B cell (primary cell): ENCODE data around the gene GALK1. TPM values are rescaled to one million over a fixed set of nuclear protein-coding genes. Genes with fewer than 3 reads are reported as not detected.
A peak's percentile ranks its signal among the peaks of the same experiment; 100 is the strongest.

Experiments used
- ATAC-seq: fragments of 200-7000 bp; cut with Tn5 transposase; one replicate; pipeline ENCODE4 v1.10.0; 2021; ENCODE audit warnings: low read depth, mild to moderate bottlenecking, moderate number of reproducible peaks, moderate library complexity
- CTCF ChIA-PET: fragments of 350-600 bp; sonication (Branson Sonifier 250); formaldehyde crosslinking; loops from one replicate; lab custom pipeline; 2021; ENCODE audit warnings: antibody characterized with exemption, inconsistent platforms; lab: Charles Lee
- POLR2A ChIA-PET: fragments of 350-600 bp; sonication (Branson Sonifier 250); formaldehyde crosslinking; loops from one replicate; lab custom pipeline; 2021; ENCODE audit warnings: antibody characterized with exemption; lab: Charles Lee
- DNase-seq: peaks from one replicate; pipeline ENCODE4 v3.0.0; 2013
- H2AFZ ChIP-seq: 2 replicates; pipeline ENCODE4 v1.6.1; 2012; ENCODE audit warnings: mild to moderate bottlenecking, low read depth, low read length; ENCODE audit not compliant: insufficient read depth, poor library complexity, severe bottlenecking
- H3K27ac ChIP-seq, 2 donors: 1 replicate in 1 of 2; 2 replicates in 1 of 2; pipeline ENCODE4 v1.5.1; 2012 to 2013; ENCODE audit warnings: low read length in 2 of 2, mild to moderate bottlenecking in 2 of 2, moderate library complexity in 1 of 2
- H3K27me3 ChIP-seq, 4 experiments: fragments of 200-600 bp in 1 of 4; sonication (generic) in 1 of 4; replicated peaks in 1 of 4; 1 replicate in 2 of 4; 2 replicates in 2 of 4; pipeline versions ENCODE4 v1.6.1 to v1.7.0; 2013 to 2016; ENCODE audit warnings: low read length in 3 of 4, mild to moderate bottlenecking in 2 of 4, mixed read lengths in 1 of 4, moderate library complexity in 1 of 4; ENCODE audit not compliant: insufficient read depth in 4 of 4, control insufficient read depth in 3 of 4; ENCODE audit errors: control extremely low read depth in 1 of 4
- H3K36me3 ChIP-seq, 2 experiments: replicated peaks in 1 of 2; 1 replicate in 1 of 2; 2 replicates in 1 of 2; pipeline versions ENCODE4 v1.6.1 to v1.7.1; 2013; ENCODE audit warnings: low read length in 1 of 2; ENCODE audit not compliant: insufficient read depth in 2 of 2, control insufficient read depth in 1 of 2; ENCODE audit errors: control extremely low read depth in 1 of 2, extremely low read depth in 1 of 2
- H3K4me1 ChIP-seq, 2 donors: fragments of 200-600 bp in 1 of 2; sonication (generic) in 1 of 2; 1 replicate in 1 of 2; 2 replicates in 1 of 2; pipeline versions ENCODE4 v1.5.1 to v1.6.1; 2013 to 2017; ENCODE audit warnings: low read length in 2 of 2; ENCODE audit not compliant: control insufficient read depth in 2 of 2, insufficient read depth in 2 of 2
- H3K4me2 ChIP-seq: replicated peaks from 2 replicates; pipeline ENCODE3; 2012; ENCODE audit warnings: mild to moderate bottlenecking, low read depth, low read length; ENCODE audit not compliant: poor library complexity, severe bottlenecking
- H3K4me3 ChIP-seq, 5 experiments: fragments of 200-600 bp in 1 of 5; sonication (generic) in 1 of 5; 1 replicate in 3 of 5; 2 replicates in 2 of 5; pipeline versions ENCODE4 v1.5.1 to v1.7.0; 2011 to 2016; ENCODE audit warnings: low read length in 4 of 5, mild to moderate bottlenecking in 4 of 5, low read depth in 2 of 5, control low read depth in 1 of 5, moderate library complexity in 1 of 5; ENCODE audit not compliant: insufficient read depth in 1 of 5; ENCODE audit errors: control extremely low read depth in 1 of 5, extremely low read depth in 1 of 5
- H3K79me2 ChIP-seq: fragments of 200-600 bp; sonication (generic); one replicate; pipeline ENCODE4 v1.6.0; 2016; ENCODE audit warnings: low read length; ENCODE audit not compliant: control insufficient read depth, insufficient read depth
- H3K9ac ChIP-seq: fragments of 200-600 bp; sonication (generic); 2 replicates; pipeline ENCODE4 v1.6.1; 2017; ENCODE audit warnings: mild to moderate bottlenecking, low read length, moderate library complexity
- H3K9me3 ChIP-seq, 3 donors: one replicate each; pipeline versions ENCODE4 v1.6.1 to v1.7.1; 2013; ENCODE audit warnings: low read length in 2 of 3; ENCODE audit not compliant: control insufficient read depth in 2 of 3, insufficient read depth in 1 of 3; ENCODE audit errors: control extremely low read depth in 1 of 3
- H4K20me1 ChIP-seq: 2 replicates; pipeline ENCODE4 v1.6.0; 2012; ENCODE audit warnings: mild to moderate bottlenecking, low read length; ENCODE audit not compliant: insufficient read depth, control insufficient read depth, poor library complexity, severe bottlenecking
- H3K27ac Mint-ChIP-seq: one replicate; pipeline ENCODE4 v1.8.0; 2021; ENCODE audit warnings: mixed read lengths
- H3K27me3 Mint-ChIP-seq: one replicate; pipeline ENCODE4 v1.8.0; 2021; ENCODE audit warnings: mixed read lengths
- H3K4me1 Mint-ChIP-seq: one replicate; pipeline ENCODE4 v1.8.0; 2021; ENCODE audit warnings: mixed read lengths
- H3K4me3 Mint-ChIP-seq: one replicate; pipeline ENCODE4 v1.8.0; 2021; ENCODE audit warnings: mixed read lengths
- H3K9me3 Mint-ChIP-seq: one replicate; pipeline ENCODE4 v1.8.0; 2022; ENCODE audit warnings: mixed read lengths; ENCODE audit not compliant: insufficient read depth
- EZH2 ChIP-seq: IDR thresholded peaks from 2 replicates; pipeline ENCODE4 v1.6.1; 2012; ENCODE audit warnings: borderline replicate concordance, low read depth, mild to moderate bottlenecking, moderate library complexity, low read length; ENCODE audit not compliant: insufficient read depth, poor library complexity, severe bottlenecking
- WGBS: methylation state at CpG from one replicate; pipeline ENCODE4 v1.1.5; 2013; ENCODE audit warnings: missing lambda C conversion rate; ENCODE audit not compliant: insufficient coverage; 5-methylcytosine and 5-hydroxymethylcytosine counted together
- intact Hi-C: fragments of 100-400 bp; cut with micrococcal nuclease; formaldehyde crosslinking; loops from one replicate; pipeline ENCODE4 v1.10.0; 2022
- polyA plus RNA-seq: library from polyadenylated mRNA; depleted of rRNA; stranded (reverse); fragments of >200 nt; gene quantifications from 2 replicates; pipeline ENCODE4 v1.2.3, GENCODE V29; 2012
- total RNA-seq, 2 donors: library from RNA; stranded (reverse); fragments of 120-200 nt in 1 of 2; gene quantifications; 1 replicate in 1 of 2; 2 replicates in 1 of 2; pipeline versions ENCODE4 v1.2.3 to v1.2.4, GENCODE V29; 2013 to 2022
- TF ChIP-seq, protein P1 (sequence below): fragments of 200-600 bp; IDR thresholded peaks from one replicate; pipeline ENCODE4 v1.8.0; 2022; ENCODE audit warnings: antibody characterized with exemption, mild to moderate bottlenecking

The GALK1 gene
- total and polyA plus RNA-seq, 2 donors (not counting 1 experiment from before 2014, with no cell fraction given): 29.8 to 37.4 TPM

- Mint-ChIP-seq H3K9me3 (peaks cover 3% of the 10 kb centered on the region), H3K27ac (peak within 1 kb of the TSS; percentile 100), H3K27me3 (no peaks in the 10 kb centered on the region), H3K4me1 (peaks cover 53% of the 10 kb centered on the region), H3K4me3 (peak within 1 kb of the TSS; percentile 96)
- Histone ChIP-seq H3K4me1 (peaks cover 42 to 49% of the 10 kb centered on the region in 2 donors), H3K36me3 (no peaks in the 10 kb centered on the region), H3K9me3 (no peaks in the 10 kb centered on the region), H3K27ac (peak within 1 kb of the TSS; percentile 100), H3K4me3 (peak within 1 kb of the TSS; percentile 75 to 83 (median 81)), H3K9ac (peak within 1 kb of the TSS; percentile 88), H2AFZ (peak within 1 kb of the TSS; percentile 65), H3K4me2 (peak within 1 kb of the TSS; percentile 83), H3K79me2 (peaks cover 45% of the 10 kb centered on the region), H4K20me1 (peaks cover under 1% of the 10 kb centered on the region), H3K27me3 (no peaks in the 10 kb centered on the region)
- intact Hi-C loops: loop anchor here (1.0 to 2.0 kb wide), 7 partner anchors 19 to 942 kb away; partner anchors contain the start of genes FBF1, GALK1, JMJD6 and METTL23
- ATAC-seq (peak; percentile 75), DNase-seq (peak; percentile 99)
- 2% methylated on average over 41 of the region's 45 CpGs for WGBS
- POLR2A ChIA-PET: interaction anchor here (0.6 to 5.5 kb wide), 19 partner anchors 8 to 564 kb away, joined by 3 to 38 read pairs (median 5); partner anchors contain the start of genes GALK1, MRPL38, TRIM65 and UNC13D
- CTCF ChIA-PET: interaction anchor here (0.6 to 5.2 kb wide), 13 partner anchors 8 to 385 kb away, joined by 3 to 33 read pairs (median 4); partner anchors contain the start of genes GALK1 and WBP2
- no peak for TF ChIP-seq EZH2
Observed at GRCh38 chr17:75784473-75785015, 19.6 kb upstream of the GALK1 start, which contains the start of gene UNK. Gene UNK (plus strand): TSS chr17:75784806. CDS start chr17:75784881, 75 bp downstream.

GRCh38 chr17:75783803-75784472 lies 18.9 kb upstream of the GALK1 start:
- H3K4me2 ChIP-seq: peak overlapping the region; percentile 83
- H4K20me1 ChIP-seq: peaks cover 6% of the 10 kb centered on the region
- no peak for DNase-seq
- peak overlapping the region; percentile 100 for H3K27ac ChIP-seq
- peak overlapping the region; percentile 65 for H2AFZ ChIP-seq
- H3K79me2 ChIP-seq: peaks cover 45% of the 10 kb centered on the region
- peaks cover 3% of the 10 kb centered on the region for H3K9me3 Mint-ChIP-seq
- no peak for TF ChIP-seq EZH2
- TF ChIP-seq, protein P1, sequence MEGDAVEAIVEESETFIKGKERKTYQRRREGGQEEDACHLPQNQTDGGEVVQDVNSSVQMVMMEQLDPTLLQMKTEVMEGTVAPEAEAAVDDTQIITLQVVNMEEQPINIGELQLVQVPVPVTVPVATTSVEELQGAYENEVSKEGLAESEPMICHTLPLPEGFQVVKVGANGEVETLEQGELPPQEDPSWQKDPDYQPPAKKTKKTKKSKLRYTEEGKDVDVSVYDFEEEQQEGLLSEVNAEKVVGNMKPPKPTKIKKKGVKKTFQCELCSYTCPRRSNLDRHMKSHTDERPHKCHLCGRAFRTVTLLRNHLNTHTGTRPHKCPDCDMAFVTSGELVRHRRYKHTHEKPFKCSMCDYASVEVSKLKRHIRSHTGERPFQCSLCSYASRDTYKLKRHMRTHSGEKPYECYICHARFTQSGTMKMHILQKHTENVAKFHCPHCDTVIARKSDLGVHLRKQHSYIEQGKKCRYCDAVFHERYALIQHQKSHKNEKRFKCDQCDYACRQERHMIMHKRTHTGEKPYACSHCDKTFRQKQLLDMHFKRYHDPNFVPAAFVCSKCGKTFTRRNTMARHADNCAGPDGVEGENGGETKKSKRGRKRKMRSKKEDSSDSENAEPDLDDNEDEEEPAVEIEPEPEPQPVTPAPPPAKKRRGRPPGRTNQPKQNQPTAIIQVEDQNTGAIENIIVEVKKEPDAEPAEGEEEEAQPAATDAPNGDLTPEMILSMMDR: no peak
- ATAC-seq: peak; percentile 2
- peaks cover 0 to under 1% of the 10 kb centered on the region in 2 experiments for H3K36me3 ChIP-seq
- intact Hi-C loops: loop anchor here (1.0 to 2.0 kb wide), 8 partner anchors 19 to 943 kb away; partner anchors contain the start of genes FBF1, GALK1, JMJD6 and METTL23
- H3K9ac ChIP-seq: peak overlapping the region; percentile 88
- H3K27me3 ChIP-seq: no peaks in the 10 kb centered on the region
- peak overlapping the region; percentile 96 for H3K4me3 Mint-ChIP-seq
- H3K4me1 ChIP-seq: peaks cover 42 to 49% of the 10 kb centered on the region in 2 donors
- peak overlapping the region; percentile 100 for H3K27ac Mint-ChIP-seq
- WGBS: 68% methylated on average over 18 of the region's 20 CpGs
- H3K4me1 Mint-ChIP-seq: peaks cover 53% of the 10 kb centered on the region
- POLR2A ChIA-PET: interaction anchor here (0.6 to 5.5 kb wide), 16 partner anchors 8 to 267 kb away, joined by 3 to 38 read pairs (median 5); partner anchors contain the start of genes GALK1, TRIM65, TSEN54 and UNC13D
- no peaks in the 10 kb centered on the region for H3K9me3 ChIP-seq
- CTCF ChIA-PET: interaction anchor here (0.5 to 5.2 kb wide), 20 partner anchors 7 to 487 kb away, joined by 3 to 33 read pairs (median 4); partner anchors contain the start of genes GALK1, MRPL38, UNC13D and WBP2
- no peaks in the 10 kb centered on the region for H3K27me3 Mint-ChIP-seq
- peak overlapping the region; percentile 63 to 83 (median 76) for H3K4me3 ChIP-seq
